Ovary (tissue), 3 donors: Measurements from ENCODE around the gene SH3GL2.

Experiments used
- CTCF ChIP-seq, 3 donors: fragments of 450-650 bp in 2 of 3; fragments of 200-600 bp in 1 of 3; IDR thresholded peaks; one replicate each; pipeline versions ENCODE4 v1.5.1 to v1.8.0; 2016 to 2022; ENCODE audit warnings: antibody characterized with exemption in 3 of 3, mild to moderate bottlenecking in 1 of 3
- POLR2A ChIP-seq: fragments of 450-650 bp; IDR thresholded peaks from one replicate; pipeline ENCODE4 v1.6.1; 2017; ENCODE audit warnings: antibody characterized with exemption, mild to moderate bottlenecking, moderate library complexity
- donor health status: DM: no; HTN: no; CAD: no.

- TF ChIP-seq POLR2A (no peak), CTCF (IDR thresholded peaks at IDR 0.05) (no peak)
These were observed 58.0 kb downstream of the SH3GL2 start for GRCh38 chr9:17636821-17637220.
